ENCODE data around the gene PSMD14. TPM values are rescaled to one million over a fixed set of nuclear protein-coding genes. Genes with fewer than 3 reads are reported as not detected.

The PSMD14 gene
- total and polyA plus RNA-seq, 2 of the 13 experiments (the other 11 are each of a cell fraction or from before 2014, with no cell fraction given), result 60.6 to 149 TPM

DNA sequence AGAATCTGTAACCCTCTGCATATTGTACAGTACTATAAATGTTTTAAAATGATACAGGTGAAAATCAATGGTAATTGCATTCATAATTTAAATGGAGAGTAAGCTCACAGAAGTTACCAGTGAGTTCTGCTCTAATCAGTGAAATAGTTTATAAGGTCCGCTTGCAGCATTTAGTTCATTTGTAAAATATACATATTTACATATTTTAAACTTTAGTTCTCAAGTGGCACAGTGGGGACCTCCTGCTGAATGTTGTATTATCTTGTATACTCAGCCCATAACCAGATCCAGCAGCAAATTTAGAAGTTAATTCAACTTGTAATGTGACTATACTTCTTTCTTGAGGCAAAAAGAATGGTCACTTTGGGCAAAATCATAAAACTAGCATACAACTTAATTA is 66.2 kb downstream of the PSMD14 start:
- ChIA-PET CTCF (ENCODE audit: low intra/inter-chr PET ratio, low total read pairs) (no interaction called here), POLR2A (no interaction called here)
- Histone ChIP-seq H3K36me3 (replicated peaks in 1 of 2; ENCODE audit: control insufficient read depth in 1 of 2, insufficient read depth in 2 of 2, low read length in 2 of 2) (peaks cover 6 to 41% of the 10 kb centered on the region in 2 experiments), H2AFZ (ENCODE audit: low read length) (no peak overlapping the region), H3K9ac (ENCODE audit: insufficient read depth, low read depth, low read length) (no peak overlapping the region), H3K4me2 (ENCODE audit: low read depth, low read length) (no peak overlapping the region), H3K4me3 (replicated peaks in 1 of 3; ENCODE audit: insufficient read depth in 1 of 3, low read depth in 2 of 3, low read length in 3 of 3) (no peak overlapping the region), H3K27me3 (ENCODE audit: control insufficient read depth in 1 of 2, insufficient read depth in 2 of 2, low read length in 2 of 2) (no peaks in the 10 kb centered on the region), H4K20me1 (ENCODE audit: insufficient read depth, low read length) (no peaks in the 10 kb centered on the region), H3K9me3 (ENCODE audit: low read length) (no peaks in the 10 kb centered on the region), H3K4me1 (ENCODE audit: insufficient read depth, low read length) (no peaks in the 10 kb centered on the region), H3K79me2 (ENCODE audit: insufficient read depth, low read length) (no peaks in the 10 kb centered on the region), H3K27ac (ENCODE audit: extremely low read length, insufficient read depth, low read length) (no peak overlapping the region)
- intact Hi-C loops (cut with micrococcal nuclease; ENCODE audit: unreplicated experiment) (no loop called here), in situ Hi-C loops (cut with HindIII; ENCODE audit: extremely low pct_ligation_motif_present, low pct_unique_long_range_greater_than_20kb) (no loop called here)
- DNase-seq (ENCODE audit: low spot score), result no peak
- no TSS peak for BruUV-seq (replicated peaks)
- FAIRE-seq, result no peak
- ATAC-seq, result no peak
- 97% methylated on average over 1 of the region's 1 CpG for WGBS (ENCODE audit: low lambda C conversion rate)
- no peak for TF ChIP-seq MTF1 (CRISPR knock-in tag; IDR thresholded peaks at IDR 0.05)
- TF ChIP-seq NCOA5 (CRISPR knock-in tag; IDR thresholded peaks at IDR 0.05), result no peak
- no peak for TF ChIP-seq GZF1 (CRISPR knock-in tag; IDR thresholded peaks at IDR 0.05)
- TF ChIP-seq XRCC5 (optimal IDR thresholded peaks at IDR 0.05; ENCODE audit: low read length), result no peak
- no peak for TF ChIP-seq ETV6 (CRISPR knock-in tag; conservative IDR thresholded peaks at IDR 0.05)
- TF ChIP-seq, protein P1, sequence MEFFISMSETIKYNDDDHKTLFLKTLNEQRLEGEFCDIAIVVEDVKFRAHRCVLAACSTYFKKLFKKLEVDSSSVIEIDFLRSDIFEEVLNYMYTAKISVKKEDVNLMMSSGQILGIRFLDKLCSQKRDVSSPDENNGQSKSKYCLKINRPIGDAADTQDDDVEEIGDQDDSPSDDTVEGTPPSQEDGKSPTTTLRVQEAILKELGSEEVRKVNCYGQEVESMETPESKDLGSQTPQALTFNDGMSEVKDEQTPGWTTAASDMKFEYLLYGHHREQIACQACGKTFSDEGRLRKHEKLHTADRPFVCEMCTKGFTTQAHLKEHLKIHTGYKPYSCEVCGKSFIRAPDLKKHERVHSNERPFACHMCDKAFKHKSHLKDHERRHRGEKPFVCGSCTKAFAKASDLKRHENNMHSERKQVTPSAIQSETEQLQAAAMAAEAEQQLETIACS (CRISPR knock-in tag; IDR thresholded peaks at IDR 0.05), result no peak
- TF ChIP-seq PHF20 (CRISPR knock-in tag; IDR thresholded peaks at IDR 0.05), result no peak
- TF ChIP-seq, protein P2, sequence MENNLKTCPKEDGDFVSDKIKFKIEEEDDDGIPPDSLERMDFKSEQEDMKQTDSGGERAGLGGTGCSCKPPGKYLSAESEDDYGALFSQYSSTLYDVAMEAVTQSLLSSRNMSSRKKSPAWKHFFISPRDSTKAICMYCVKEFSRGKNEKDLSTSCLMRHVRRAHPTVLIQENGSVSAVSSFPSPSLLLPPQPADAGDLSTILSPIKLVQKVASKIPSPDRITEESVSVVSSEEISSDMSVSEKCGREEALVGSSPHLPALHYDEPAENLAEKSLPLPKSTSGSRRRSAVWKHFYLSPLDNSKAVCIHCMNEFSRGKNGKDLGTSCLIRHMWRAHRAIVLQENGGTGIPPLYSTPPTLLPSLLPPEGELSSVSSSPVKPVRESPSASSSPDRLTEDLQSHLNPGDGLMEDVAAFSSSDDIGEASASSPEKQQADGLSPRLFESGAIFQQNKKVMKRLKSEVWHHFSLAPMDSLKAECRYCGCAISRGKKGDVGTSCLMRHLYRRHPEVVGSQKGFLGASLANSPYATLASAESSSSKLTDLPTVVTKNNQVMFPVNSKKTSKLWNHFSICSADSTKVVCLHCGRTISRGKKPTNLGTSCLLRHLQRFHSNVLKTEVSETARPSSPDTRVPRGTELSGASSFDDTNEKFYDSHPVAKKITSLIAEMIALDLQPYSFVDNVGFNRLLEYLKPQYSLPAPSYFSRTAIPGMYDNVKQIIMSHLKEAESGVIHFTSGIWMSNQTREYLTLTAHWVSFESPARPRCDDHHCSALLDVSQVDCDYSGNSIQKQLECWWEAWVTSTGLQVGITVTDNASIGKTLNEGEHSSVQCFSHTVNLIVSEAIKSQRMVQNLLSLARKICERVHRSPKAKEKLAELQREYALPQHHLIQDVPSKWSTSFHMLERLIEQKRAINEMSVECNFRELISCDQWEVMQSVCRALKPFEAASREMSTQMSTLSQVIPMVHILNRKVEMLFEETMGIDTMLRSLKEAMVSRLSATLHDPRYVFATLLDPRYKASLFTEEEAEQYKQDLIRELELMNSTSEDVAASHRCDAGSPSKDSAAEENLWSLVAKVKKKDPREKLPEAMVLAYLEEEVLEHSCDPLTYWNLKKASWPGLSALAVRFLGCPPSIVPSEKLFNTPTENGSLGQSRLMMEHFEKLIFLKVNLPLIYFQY (CRISPR knock-in tag; IDR thresholded peaks at IDR 0.05; ENCODE audit: borderline replicate concordance), result no peak

Data from HepG2 (cell line).